ENCODE data around the gene AKAP9. TPM values are rescaled to one million over a fixed set of nuclear protein-coding genes. Genes with fewer than 3 reads are reported as not detected.
A peak's percentile ranks its signal among the peaks of the same experiment; 100 is the strongest.
"Not testable (repeated sequence)": the region's sequence is repeated elsewhere in the genome, so short reads cannot be mapped to it uniquely, and the experiment has no call there.

Gene AKAP9
- total RNA-seq, 4 donors from 2014 or later = 91.1 to 150 (median 124) TPM

DNA sequence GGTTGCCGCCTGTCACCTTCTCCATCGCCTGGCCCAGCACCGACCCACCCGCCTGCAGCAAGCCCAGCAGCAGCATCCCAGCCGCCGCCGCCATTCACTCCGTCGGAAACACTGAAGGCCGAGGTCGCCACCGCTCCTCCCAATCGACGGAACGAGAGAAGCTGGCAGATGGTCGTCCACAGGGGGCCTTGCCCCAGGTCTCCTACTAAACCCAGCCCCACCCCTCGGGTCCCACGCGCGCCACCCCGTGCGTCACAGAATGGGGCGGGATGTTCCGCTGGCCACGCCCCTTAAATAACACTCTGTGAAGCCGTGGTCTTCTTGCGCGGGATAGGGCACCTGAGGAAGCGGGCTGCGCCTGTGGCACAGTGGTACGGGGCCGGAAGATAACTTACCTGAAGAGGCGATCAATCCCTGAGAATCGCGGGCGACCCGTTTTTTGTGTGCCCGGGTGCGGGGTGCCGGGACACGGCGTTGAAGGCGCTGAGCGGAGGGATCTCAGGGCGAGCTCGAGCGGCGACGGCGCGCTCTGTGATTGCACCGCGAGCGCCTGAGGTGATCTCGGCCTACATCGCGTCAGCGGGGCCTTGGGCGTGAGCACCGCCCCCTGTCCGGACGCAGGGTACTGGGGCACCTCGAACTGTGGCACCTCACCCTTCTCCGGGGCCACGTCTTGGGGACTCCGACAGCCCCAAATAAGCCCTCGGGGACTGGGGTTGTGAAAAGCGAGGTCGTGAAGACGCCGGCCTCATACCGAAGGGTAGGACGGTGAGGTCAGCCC lies 193.8 kb downstream of the AKAP9 start, which contains the start of gene CYP51A1:
Gene CYP51A1, minus strand, starts transcription at position 207 of the 781 bp plus-strand sequence. Its CDS starts 113 bp downstream, at position 94.
- WGBS, 2 donors = 0% methylated on average over 36 of the region's 73 CpGs; no CpG with 5 or more reads in 1 of the 2 donors
- Histone ChIP-seq H3K4me1 (peaks cover 5 to 7% of the 10 kb centered on the region in 2 donors), H3K27ac (peak within 1 kb of the TSS; percentile 97 to 99 (median 97)), H3K9me3 (no peaks in the 10 kb centered on the region), H3K36me3 (no peaks in the 10 kb centered on the region), H3K27me3 (no peaks in the 10 kb centered on the region), H3K4me3 (replicated peaks in 1 of 3) (peak within 1 kb of the TSS; percentile 21 to 96 (median 57))
- DNase-seq = peak; percentile 92 to 95
- TF ChIP-seq POLR2A (IDR thresholded peaks at IDR 0.05) = peak; percentile 55 to 84
- TF ChIP-seq CTCF (IDR thresholded peaks at IDR 0.05) = peak in 1 of 6 experiments; percentile 16
- intact Hi-C loops (cut with DNase I) = loop anchor here (5.0 kb wide), 1 partner anchor 252 kb away; the partner anchor contains the start of gene MTERF1

- no peak for DNase-seq
- WGBS, 2 donors = 25 to 30% methylated on average over 20 to 21 of the region's 21 CpGs
- intact Hi-C loops (cut with DNase I) = no loop called here
- H3K36me3 ChIP-seq = no peaks in the 10 kb centered on the region
- no peaks in the 10 kb centered on the region for H3K27me3 ChIP-seq
- peaks cover 5 to 7% of the 10 kb centered on the region in 2 donors for H3K4me1 ChIP-seq
- H3K4me3 ChIP-seq (replicated peaks in 1 of 3) = peak overlapping the region in 2 of 3 donors; percentile 57 to 96
- H3K9me3 ChIP-seq = no peaks in the 10 kb centered on the region
- peak overlapping the region; percentile 97 to 99 (median 97) for H3K27ac ChIP-seq
- TF ChIP-seq CTCF (IDR thresholded peaks at IDR 0.05) (no peak), POLR2A (IDR thresholded peaks at IDR 0.05) (no peak)
These were observed 194.6 kb downstream of the AKAP9 start for GRCh38 chr7:92135052-92135889.

- DNase-seq = no peak
- Histone ChIP-seq H3K36me3 (no peaks in the 10 kb centered on the region), H3K4me3 (replicated peaks in 1 of 3) (no peak overlapping the region), H3K27me3 (no peaks in the 10 kb centered on the region), H3K4me1 (peaks cover 5 to 7% of the 10 kb centered on the region in 2 donors), H3K9me3 (no peaks in the 10 kb centered on the region), H3K27ac (no peak overlapping the region)
- intact Hi-C loops (cut with DNase I) = no loop called here
- 42 to 45% methylated on average over 2 of the region's 2 CpGs for WGBS, 2 donors
- TF ChIP-seq POLR2A (IDR thresholded peaks at IDR 0.05) (no peak), CTCF (IDR thresholded peaks at IDR 0.05) (no peak)
These were observed 196.9 kb downstream of the AKAP9 start for GRCh38 chr7:92137557-92137956.

DNA sequence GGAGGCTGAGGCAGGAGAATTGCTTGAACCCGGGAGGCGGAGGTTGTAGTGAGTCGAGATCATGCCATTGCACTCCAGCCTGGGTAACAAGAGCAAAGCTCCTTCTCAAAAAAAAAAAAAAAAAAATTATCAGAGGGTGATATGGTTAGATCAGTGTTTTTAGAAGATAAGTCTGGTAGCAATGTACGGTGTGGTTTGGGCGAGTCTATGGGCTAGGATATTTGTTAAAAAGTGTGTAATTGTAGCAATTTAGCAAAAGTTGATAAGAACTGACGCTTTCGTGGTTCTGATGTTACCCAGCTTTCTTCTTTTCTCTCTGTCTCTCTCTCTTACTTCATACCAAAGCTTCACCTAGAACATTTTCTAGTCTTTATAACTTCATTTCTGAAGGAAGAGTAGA lies 200.5 kb downstream of the AKAP9 start:
- H3K36me3 ChIP-seq = no peaks in the 10 kb centered on the region
- no peak for DNase-seq
- no peak overlapping the region for H3K4me3 ChIP-seq (replicated peaks in 1 of 3)
- H3K9me3 ChIP-seq = no peaks in the 10 kb centered on the region
- TF ChIP-seq POLR2A (IDR thresholded peaks at IDR 0.05) (no peak), CTCF (IDR thresholded peaks at IDR 0.05) (no peak)
- intact Hi-C loops (cut with DNase I) = no loop called here
- H3K27ac ChIP-seq = no peak overlapping the region
- no peaks in the 10 kb centered on the region for H3K27me3 ChIP-seq
- WGBS, 2 donors = 94 to 96% methylated on average over 7 of the region's 7 CpGs
- H3K4me1 ChIP-seq = no peaks in the 10 kb centered on the region

GRCh38 chr7:92142791-92143190 lies 202.1 kb downstream of the AKAP9 start:
- H3K9me3 ChIP-seq; H3K27ac ChIP-seq; H3K4me3 ChIP-seq (replicated peaks in 1 of 3); DNase-seq; H3K4me1 ChIP-seq; H3K36me3 ChIP-seq; intact Hi-C loops (cut with DNase I); H3K27me3 ChIP-seq: not testable (repeated sequence)
- 92 to 94% methylated on average over 9 of the region's 9 CpGs for WGBS, 2 donors

GRCh38 chr7:92143192-92143880 lies 202.7 kb downstream of the AKAP9 start:
- H3K27me3 ChIP-seq; intact Hi-C loops (cut with DNase I); H3K4me1 ChIP-seq; H3K9me3 ChIP-seq; H3K36me3 ChIP-seq; DNase-seq; H3K27ac ChIP-seq; H3K4me3 ChIP-seq (replicated peaks in 1 of 3): not testable (repeated sequence)
- 93 to 94% methylated on average over 30 to 39 of the region's 50 CpGs for WGBS, 2 donors
